Glutamatergic neuron (in vitro differentiated cells): ENCODE results near the gene CLEC16A. TPM values are rescaled to one million over a fixed set of nuclear protein-coding genes. Genes with fewer than 3 reads are reported as not detected.

Source experiments
- DNase-seq: peaks from one replicate; pipeline ENCODE4 v3.0.0; 2022
- H3K27ac Mint-ChIP-seq: one replicate; pipeline ENCODE4 v1.8.0; 2020; ENCODE audit warnings: mild to moderate bottlenecking, mixed read lengths, inconsistent platforms; ENCODE audit not compliant: unreplicated experiment
- H3K27me3 Mint-ChIP-seq: one replicate; pipeline ENCODE4 v1.8.0; 2020; ENCODE audit warnings: mild to moderate bottlenecking, moderate library complexity, mixed read lengths, inconsistent platforms; ENCODE audit not compliant: unreplicated experiment
- H3K36me3 Mint-ChIP-seq: one replicate; pipeline ENCODE4 v1.8.0; 2020; ENCODE audit warnings: mild to moderate bottlenecking, mixed read lengths, inconsistent platforms; ENCODE audit not compliant: unreplicated experiment
- H3K4me1 Mint-ChIP-seq: one replicate; pipeline ENCODE4 v1.8.0; 2020; ENCODE audit warnings: mild to moderate bottlenecking, low read depth, mixed read lengths, inconsistent platforms; ENCODE audit not compliant: unreplicated experiment
- H3K4me3 Mint-ChIP-seq: one replicate; pipeline ENCODE4 v1.8.0; 2020; ENCODE audit warnings: mild to moderate bottlenecking, mixed read lengths, inconsistent platforms; ENCODE audit not compliant: unreplicated experiment
- H3K9me3 Mint-ChIP-seq: one replicate; pipeline ENCODE4 v1.8.0; 2020; ENCODE audit warnings: mild to moderate bottlenecking, moderate library complexity, mixed read lengths, inconsistent platforms; ENCODE audit not compliant: unreplicated experiment
- CTCF ChIP-seq: fragments of 200-600 bp; sonication (generic); IDR thresholded peaks from one replicate; pipeline ENCODE4 v1.5.0; 2021; ENCODE audit not compliant: partially characterized antibody, unreplicated experiment
- total RNA-seq: library from RNA; stranded (reverse); fragmentation: NEBNext Ultra II Directional; extraction: Animal tissue kit (Norgen Biotek cat#: 25700); gene quantifications from one replicate; pipeline ENCODE4 v1.2.1, GENCODE V29; 2021; ENCODE audit not compliant: unreplicated experiment

CLEC16A gene
- total RNA-seq, 1 donor from 2014 or later = 43.0 TPM

GRCh38 chr16:11074131-11074530, 129.8 kb downstream of the CLEC16A start:
- Mint-ChIP-seq H3K27me3 (peaks cover 4% of the 10 kb centered on the region), H3K9me3 (no peaks in the 10 kb centered on the region), H3K4me3 (no peak overlapping the region), H3K36me3 (no peaks in the 10 kb centered on the region), H3K27ac (no peak overlapping the region), H3K4me1 (peaks cover 17% of the 10 kb centered on the region)
- DNase-seq = no peak
- TF ChIP-seq CTCF = no peak

GRCh38 chr16:11075163-11075562, 130.8 kb downstream of the CLEC16A start:
- no peak for TF ChIP-seq CTCF
- Mint-ChIP-seq H3K9me3 (no peaks in the 10 kb centered on the region), H3K27ac (no peak overlapping the region), H3K36me3 (no peaks in the 10 kb centered on the region), H3K4me3 (no peak overlapping the region), H3K27me3 (peaks cover 4% of the 10 kb centered on the region), H3K4me1 (peaks cover 24% of the 10 kb centered on the region)
- DNase-seq = no peak

GRCh38 chr16:11076259-11077018, 132.1 kb downstream of the CLEC16A start:
- no peak for TF ChIP-seq CTCF
- Mint-ChIP-seq H3K36me3 (no peaks in the 10 kb centered on the region), H3K4me1 (peaks cover 28% of the 10 kb centered on the region), H3K9me3 (no peaks in the 10 kb centered on the region), H3K27me3 (peaks cover 4% of the 10 kb centered on the region), H3K4me3 (no peak overlapping the region), H3K27ac (no peak overlapping the region)
- no peak for DNase-seq

- no peak for DNase-seq
- Mint-ChIP-seq H3K27ac (no peak overlapping the region), H3K27me3 (peaks cover 8% of the 10 kb centered on the region), H3K4me1 (peaks cover 19% of the 10 kb centered on the region), H3K9me3 (no peaks in the 10 kb centered on the region), H3K4me3 (no peak overlapping the region), H3K36me3 (no peaks in the 10 kb centered on the region)
- TF ChIP-seq CTCF = no peak
These were observed 134.6 kb downstream of the CLEC16A start for GRCh38 chr16:11078812-11079459.

- no peak overlapping the region for H3K4me3 Mint-ChIP-seq
- H3K36me3 Mint-ChIP-seq = no peaks in the 10 kb centered on the region
- H3K27me3 Mint-ChIP-seq = peaks cover 9% of the 10 kb centered on the region
- no peaks in the 10 kb centered on the region for H3K9me3 Mint-ChIP-seq
- no peak for TF ChIP-seq CTCF
- no peak for DNase-seq
- H3K27ac Mint-ChIP-seq = no peak overlapping the region
- H3K4me1 Mint-ChIP-seq = peaks cover 24% of the 10 kb centered on the region
These were observed 135.4 kb downstream of the CLEC16A start for GRCh38 chr16:11079652-11080187.
